Neural cell (in vitro differentiated cells): Measurements from ENCODE around the gene RNU6-1.

Source experiments
- POLR2AphosphoS5 ChIP-seq: IDR thresholded peaks from 2 replicates; pipeline ENCODE4 v1.6.1; 2012
- RAD21 ChIP-seq: fragments of 450-650 bp; conservative IDR thresholded peaks from 2 replicates; pipeline ENCODE4 v1.6.1; 2014; ENCODE audit warnings: antibody characterized with exemption, mild to moderate bottlenecking, moderate library complexity
- TF ChIP-seq, protein P1 (sequence below): IDR thresholded peaks from 2 replicates; pipeline ENCODE4 v1.6.1; 2012; ENCODE audit warnings: borderline replicate concordance
- TF ChIP-seq, protein P2 (sequence below): fragments of 450-650 bp; IDR thresholded peaks from 2 replicates; pipeline ENCODE4 v1.5.1; 2014; ENCODE audit warnings: antibody characterized with exemption, mild to moderate bottlenecking, moderate library complexity; ENCODE audit not compliant: poor library complexity, severe bottlenecking

DNA sequence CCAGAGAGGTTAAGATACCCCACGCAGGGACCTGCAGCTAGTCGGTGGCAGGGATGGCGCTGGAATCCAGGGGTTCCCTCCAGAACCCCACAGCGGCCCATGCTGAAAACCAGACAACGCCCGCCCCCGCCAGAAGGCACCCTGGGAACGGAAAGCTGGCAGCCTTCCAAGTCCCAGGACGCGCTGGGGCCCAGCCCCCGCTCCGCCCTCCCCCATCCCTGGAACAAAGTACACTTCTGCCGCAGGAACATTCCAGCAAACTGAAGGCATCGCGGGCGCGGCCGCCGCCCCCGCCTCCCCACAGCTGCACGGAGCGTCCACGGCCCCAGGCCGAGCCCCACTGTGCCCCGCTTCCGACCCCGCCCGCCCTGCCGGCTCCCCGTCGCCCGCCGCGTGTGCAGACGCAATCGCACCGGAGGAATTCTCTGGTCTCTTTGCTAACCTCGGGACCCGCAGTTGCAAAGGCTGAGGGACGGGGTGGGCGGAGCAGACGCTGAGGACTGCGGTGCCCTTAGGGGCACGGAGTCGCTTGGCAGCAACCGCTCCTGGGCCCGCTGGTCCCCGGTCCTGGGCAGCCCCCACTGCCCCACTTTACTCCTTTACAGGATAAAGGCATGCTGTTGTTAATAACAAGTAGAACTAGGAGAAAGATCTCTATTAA is 44.8 kb upstream of the RNU6-1 start:
- TF ChIP-seq, protein P1, sequence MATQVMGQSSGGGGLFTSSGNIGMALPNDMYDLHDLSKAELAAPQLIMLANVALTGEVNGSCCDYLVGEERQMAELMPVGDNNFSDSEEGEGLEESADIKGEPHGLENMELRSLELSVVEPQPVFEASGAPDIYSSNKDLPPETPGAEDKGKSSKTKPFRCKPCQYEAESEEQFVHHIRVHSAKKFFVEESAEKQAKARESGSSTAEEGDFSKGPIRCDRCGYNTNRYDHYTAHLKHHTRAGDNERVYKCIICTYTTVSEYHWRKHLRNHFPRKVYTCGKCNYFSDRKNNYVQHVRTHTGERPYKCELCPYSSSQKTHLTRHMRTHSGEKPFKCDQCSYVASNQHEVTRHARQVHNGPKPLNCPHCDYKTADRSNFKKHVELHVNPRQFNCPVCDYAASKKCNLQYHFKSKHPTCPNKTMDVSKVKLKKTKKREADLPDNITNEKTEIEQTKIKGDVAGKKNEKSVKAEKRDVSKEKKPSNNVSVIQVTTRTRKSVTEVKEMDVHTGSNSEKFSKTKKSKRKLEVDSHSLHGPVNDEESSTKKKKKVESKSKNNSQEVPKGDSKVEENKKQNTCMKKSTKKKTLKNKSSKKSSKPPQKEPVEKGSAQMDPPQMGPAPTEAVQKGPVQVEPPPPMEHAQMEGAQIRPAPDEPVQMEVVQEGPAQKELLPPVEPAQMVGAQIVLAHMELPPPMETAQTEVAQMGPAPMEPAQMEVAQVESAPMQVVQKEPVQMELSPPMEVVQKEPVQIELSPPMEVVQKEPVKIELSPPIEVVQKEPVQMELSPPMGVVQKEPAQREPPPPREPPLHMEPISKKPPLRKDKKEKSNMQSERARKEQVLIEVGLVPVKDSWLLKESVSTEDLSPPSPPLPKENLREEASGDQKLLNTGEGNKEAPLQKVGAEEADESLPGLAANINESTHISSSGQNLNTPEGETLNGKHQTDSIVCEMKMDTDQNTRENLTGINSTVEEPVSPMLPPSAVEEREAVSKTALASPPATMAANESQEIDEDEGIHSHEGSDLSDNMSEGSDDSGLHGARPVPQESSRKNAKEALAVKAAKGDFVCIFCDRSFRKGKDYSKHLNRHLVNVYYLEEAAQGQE: no peak
- TF ChIP-seq RAD21 (no peak), POLR2AphosphoS5 (no peak)
- TF ChIP-seq, protein P2, sequence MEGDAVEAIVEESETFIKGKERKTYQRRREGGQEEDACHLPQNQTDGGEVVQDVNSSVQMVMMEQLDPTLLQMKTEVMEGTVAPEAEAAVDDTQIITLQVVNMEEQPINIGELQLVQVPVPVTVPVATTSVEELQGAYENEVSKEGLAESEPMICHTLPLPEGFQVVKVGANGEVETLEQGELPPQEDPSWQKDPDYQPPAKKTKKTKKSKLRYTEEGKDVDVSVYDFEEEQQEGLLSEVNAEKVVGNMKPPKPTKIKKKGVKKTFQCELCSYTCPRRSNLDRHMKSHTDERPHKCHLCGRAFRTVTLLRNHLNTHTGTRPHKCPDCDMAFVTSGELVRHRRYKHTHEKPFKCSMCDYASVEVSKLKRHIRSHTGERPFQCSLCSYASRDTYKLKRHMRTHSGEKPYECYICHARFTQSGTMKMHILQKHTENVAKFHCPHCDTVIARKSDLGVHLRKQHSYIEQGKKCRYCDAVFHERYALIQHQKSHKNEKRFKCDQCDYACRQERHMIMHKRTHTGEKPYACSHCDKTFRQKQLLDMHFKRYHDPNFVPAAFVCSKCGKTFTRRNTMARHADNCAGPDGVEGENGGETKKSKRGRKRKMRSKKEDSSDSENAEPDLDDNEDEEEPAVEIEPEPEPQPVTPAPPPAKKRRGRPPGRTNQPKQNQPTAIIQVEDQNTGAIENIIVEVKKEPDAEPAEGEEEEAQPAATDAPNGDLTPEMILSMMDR: no peak
